BJ (cell line): Measurements from ENCODE around the gene DDC. TPM values are rescaled to one million over a fixed set of nuclear protein-coding genes. Genes with fewer than 3 reads are reported as not detected.

Source experiments
- CTCF ChIA-PET: fragments of 350-600 bp; formaldehyde crosslinking; extraction: SDS; loops from one replicate; lab custom pipeline; 2021; ENCODE audit warnings: antibody characterized with exemption, inconsistent platforms; lab: Yijun Ruan, JAX
- POLR2A ChIA-PET: fragments of 300-600 bp; sonication (Branson Sonifier 250); formaldehyde crosslinking; extraction: SDS; loops from one replicate; lab custom pipeline; 2021; ENCODE audit warnings: antibody characterized with exemption; lab: Charles Lee
- DNase-seq: peaks from one replicate; pipeline ENCODE4 v3.0.0-alpha.2; 2011; ENCODE audit warnings: low read depth
- H3K27me3 ChIP-seq: 2 replicates; pipeline ENCODE4 v1.6.0; 2011; ENCODE audit warnings: low read length; ENCODE audit not compliant: control insufficient read depth, insufficient read depth
- H3K36me3 ChIP-seq: 2 replicates; pipeline ENCODE4 v1.5.1; 2011; ENCODE audit warnings: low read length; ENCODE audit not compliant: control insufficient read depth, insufficient read depth
- H3K4me3 ChIP-seq: 2 replicates; pipeline ENCODE4 v1.5.1; 2011; ENCODE audit warnings: low read depth, mild to moderate bottlenecking, control low read depth, low read length
- polyA plus RNA-seq: library from polyadenylated mRNA; depleted of rRNA; stranded (reverse); fragments of >200 nt; gene quantifications from 2 replicates; pipeline ENCODE4 v1.2.3, GENCODE V29; 2011
- TF ChIP-seq, protein P1 (sequence below): IDR thresholded peaks from 2 replicates; pipeline ENCODE4 v1.5.1; 2011; ENCODE audit warnings: low read depth, mild to moderate bottlenecking, control low read depth, inconsistent platforms, low read length, moderate library complexity; ENCODE audit not compliant: insufficient read depth

Gene DDC
- polyA plus RNA-seq, 1 experiment, result not detected

DNA sequence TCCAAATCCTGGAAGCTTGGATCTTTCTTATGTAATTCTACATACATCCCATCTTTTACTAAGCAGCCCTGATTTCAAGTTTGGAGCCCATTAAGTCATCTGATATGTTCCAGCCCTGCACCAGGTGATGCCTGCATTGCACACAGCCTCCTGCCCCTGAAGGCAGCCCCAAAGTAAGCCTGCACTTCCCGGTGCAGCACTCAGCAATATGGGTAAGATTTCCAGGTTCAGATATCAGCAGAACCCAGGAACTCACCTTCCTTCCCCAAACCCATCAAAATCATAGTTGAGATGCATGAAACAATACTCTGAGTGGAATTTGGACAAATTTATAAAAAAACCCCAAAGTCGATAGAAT, 333 bp upstream of the DDC start:
- H3K4me3 ChIP-seq, result no peak overlapping the region

DNA sequence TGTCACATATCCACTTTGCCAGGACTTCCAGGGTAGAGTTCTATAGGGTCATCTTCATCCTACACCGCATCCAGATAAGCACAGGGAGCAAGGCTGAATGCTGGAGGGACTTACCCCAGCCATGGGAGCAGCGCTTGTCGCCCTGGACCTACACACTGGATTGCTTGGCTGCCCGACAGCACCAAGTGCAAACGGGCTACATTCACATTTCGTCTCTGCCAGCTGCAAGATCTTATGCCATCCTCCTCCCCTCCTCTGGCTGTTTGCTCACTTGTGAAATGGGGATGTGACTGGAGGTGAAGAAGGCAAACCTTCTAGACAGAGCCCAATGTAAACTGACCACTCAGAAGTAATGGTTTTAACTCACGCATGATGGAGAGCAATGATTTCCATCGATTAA, 1.0 kb downstream of the DDC start:
- POLR2A ChIA-PET, result no interaction called here
- no peaks in the 10 kb centered on the region for H3K36me3 ChIP-seq
- CTCF ChIA-PET, result interaction anchor here (0.5 kb wide), 1 partner anchor 86 kb away, joined by 5 read pairs; no protein-coding TSS in a partner anchor
- peaks cover 12% of the 10 kb centered on the region for H3K27me3 ChIP-seq
- DNase-seq, result no peak
- H3K4me3 ChIP-seq, result no peak overlapping the region
- TF ChIP-seq, protein P1, sequence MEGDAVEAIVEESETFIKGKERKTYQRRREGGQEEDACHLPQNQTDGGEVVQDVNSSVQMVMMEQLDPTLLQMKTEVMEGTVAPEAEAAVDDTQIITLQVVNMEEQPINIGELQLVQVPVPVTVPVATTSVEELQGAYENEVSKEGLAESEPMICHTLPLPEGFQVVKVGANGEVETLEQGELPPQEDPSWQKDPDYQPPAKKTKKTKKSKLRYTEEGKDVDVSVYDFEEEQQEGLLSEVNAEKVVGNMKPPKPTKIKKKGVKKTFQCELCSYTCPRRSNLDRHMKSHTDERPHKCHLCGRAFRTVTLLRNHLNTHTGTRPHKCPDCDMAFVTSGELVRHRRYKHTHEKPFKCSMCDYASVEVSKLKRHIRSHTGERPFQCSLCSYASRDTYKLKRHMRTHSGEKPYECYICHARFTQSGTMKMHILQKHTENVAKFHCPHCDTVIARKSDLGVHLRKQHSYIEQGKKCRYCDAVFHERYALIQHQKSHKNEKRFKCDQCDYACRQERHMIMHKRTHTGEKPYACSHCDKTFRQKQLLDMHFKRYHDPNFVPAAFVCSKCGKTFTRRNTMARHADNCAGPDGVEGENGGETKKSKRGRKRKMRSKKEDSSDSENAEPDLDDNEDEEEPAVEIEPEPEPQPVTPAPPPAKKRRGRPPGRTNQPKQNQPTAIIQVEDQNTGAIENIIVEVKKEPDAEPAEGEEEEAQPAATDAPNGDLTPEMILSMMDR, result no peak

More for the DNA sequence above, 333 bp upstream of the DDC start:
- no peaks in the 10 kb centered on the region for H3K36me3 ChIP-seq
- H3K27me3 ChIP-seq, result peaks cover 7% of the 10 kb centered on the region
- CTCF ChIA-PET, result no interaction called here
- TF ChIP-seq, protein P1, result no peak
- POLR2A ChIA-PET, result no interaction called here
- no peak for DNase-seq

DNA sequence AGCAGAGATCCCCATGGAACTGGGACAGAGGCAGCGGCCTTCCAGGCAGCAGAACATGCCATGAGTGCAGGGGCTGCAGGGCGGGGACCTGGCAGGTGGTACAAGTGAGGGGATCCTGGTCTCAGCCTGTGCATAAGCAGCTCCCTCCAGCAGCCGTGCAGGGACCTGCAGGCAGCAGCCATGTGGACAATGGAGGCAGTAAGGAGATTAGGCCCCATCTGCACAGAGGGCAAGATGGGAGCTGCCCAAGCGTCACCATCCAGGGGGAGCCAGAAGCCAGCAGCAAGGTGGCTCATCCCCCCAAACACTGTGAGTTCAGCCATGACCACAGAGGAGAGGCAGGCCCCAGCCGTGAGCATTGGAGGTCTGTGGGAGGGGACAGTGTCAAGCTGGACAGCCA, 3.1 kb downstream of the DDC start:
- DNase-seq, result no peak
- CTCF ChIA-PET, result interaction anchor here (0.8 to 0.9 kb wide), 2 partner anchors 19 to 117 kb away, joined by 3 read pairs; no protein-coding TSS in a partner anchor
- peaks cover 14% of the 10 kb centered on the region for H3K27me3 ChIP-seq
- TF ChIP-seq, protein P1, result no peak
- POLR2A ChIA-PET, result no interaction called here
- no peak overlapping the region for H3K4me3 ChIP-seq
- no peaks in the 10 kb centered on the region for H3K36me3 ChIP-seq

DNA sequence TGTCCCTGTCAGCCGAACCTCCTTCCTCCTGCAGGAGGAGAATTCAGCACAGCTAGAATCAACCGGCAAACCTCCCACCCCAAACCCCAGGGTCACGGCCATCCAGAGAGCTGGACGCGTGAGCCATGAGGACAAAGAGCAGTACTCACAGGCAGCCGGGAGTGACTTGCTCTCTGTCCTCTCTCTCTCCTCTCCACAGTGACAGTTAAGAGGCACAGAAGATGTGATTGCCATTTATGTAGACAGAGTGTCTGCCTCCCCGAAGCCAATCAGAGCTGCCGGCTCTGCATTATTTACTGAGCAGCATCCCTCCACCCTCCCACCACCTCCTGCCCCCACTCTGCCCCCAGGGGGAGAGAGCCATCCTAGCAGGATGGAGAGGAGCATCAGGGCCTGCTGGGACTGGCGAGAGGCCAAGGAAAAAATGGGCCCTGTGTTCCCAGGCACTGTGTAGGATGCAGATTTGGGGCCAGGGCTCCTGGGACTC, 4.3 kb downstream of the DDC start:
- DNase-seq, result no peak
- TF ChIP-seq, protein P1, result no peak
- H3K4me3 ChIP-seq, result no peak overlapping the region
- ChIA-PET POLR2A (no interaction called here), CTCF (interaction anchor here (1.0 kb wide), 1 partner anchor 580 kb away, joined by 3 read pairs; no protein-coding TSS in a partner anchor)
- H3K27me3 ChIP-seq, result peaks cover 14% of the 10 kb centered on the region
- no peaks in the 10 kb centered on the region for H3K36me3 ChIP-seq

DNA sequence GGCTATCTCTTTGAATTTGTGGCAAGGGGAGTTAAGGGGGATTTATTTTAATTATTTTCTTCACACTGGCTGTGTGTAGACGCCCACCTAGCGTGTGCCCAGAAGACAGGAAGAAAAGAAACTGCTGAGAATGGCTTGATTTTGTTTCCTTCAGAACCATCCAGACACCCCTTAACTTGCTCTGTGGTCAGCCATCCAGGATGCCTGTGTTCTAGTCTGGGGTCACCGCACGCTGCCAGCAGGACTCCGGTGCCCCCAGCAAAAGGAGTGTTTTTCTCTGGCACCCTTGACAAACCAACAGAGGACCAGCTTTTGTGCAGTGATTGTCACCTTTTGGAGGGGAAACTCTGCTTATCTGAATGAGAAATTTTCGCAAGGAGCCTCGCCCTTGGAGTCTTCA, 5.3 kb downstream of the DDC start:
- H3K36me3 ChIP-seq, result no peaks in the 10 kb centered on the region
- CTCF ChIA-PET, result interaction anchor here (1.0 kb wide), 1 partner anchor 581 kb away, joined by 3 read pairs; no protein-coding TSS in a partner anchor
- H3K4me3 ChIP-seq, result no peak overlapping the region
- H3K27me3 ChIP-seq, result peaks cover 10% of the 10 kb centered on the region
- POLR2A ChIA-PET, result no interaction called here
- TF ChIP-seq, protein P1, result no peak
- DNase-seq, result no peak
